ENCODE data around the gene ABCB8. TPM values are rescaled to one million over a fixed set of nuclear protein-coding genes. Genes with fewer than 3 reads are reported as not detected.

Gene ABCB8
- total and polyA plus RNA-seq, 2 experiments from 2014 or later: 29.6 to 31.6 TPM

- H3K27ac ChIP-seq: no peak overlapping the region
- H3F3A ChIP-seq (ENCODE audit: insufficient read depth): no peaks in the 10 kb centered on the region
- no peaks in the 10 kb centered on the region for H3K9me3 ChIP-seq (ENCODE audit: low read depth)
- WGBS, 2 experiments (ENCODE audit: low coverage in 1 of 2, low lambda C conversion rate in 2 of 2, missing lambda C conversion rate in 2 of 2): 83 to 84% methylated on average over 7 of the region's 7 CpGs
- H2AFZ ChIP-seq: no peak overlapping the region
- H4K20me1 ChIP-seq (ENCODE audit: insufficient read depth): no peaks in the 10 kb centered on the region
- H3K4me3 ChIP-seq: no peak overlapping the region
- no peaks in the 10 kb centered on the region for H3K4me1 ChIP-seq (ENCODE audit: insufficient read depth)
- no peaks in the 10 kb centered on the region for H3K79me2 ChIP-seq (ENCODE audit: insufficient read depth)
- no peak overlapping the region for H3K4me2 ChIP-seq (ENCODE audit: unreplicated experiment)
- in situ Hi-C loops (cut with MboI): no loop called here
- no peak overlapping the region for H3K9ac ChIP-seq
- no peaks in the 10 kb centered on the region for H3K9me2 ChIP-seq (ENCODE audit: insufficient read depth)
- no peak for TF ChIP-seq EZH2 (IDR thresholded peaks at IDR 0.05; ENCODE audit: insufficient read depth, poor library complexity, severe bottlenecking)
- TF ChIP-seq EZH2phosphoT487 (IDR thresholded peaks at IDR 0.05; ENCODE audit: insufficient read depth, low read depth): no peak
- DNase-seq: no peak
- H3K27me3 ChIP-seq (replicated peaks; ENCODE audit: insufficient read depth): no peaks in the 10 kb centered on the region; the same call in 1 of the 2 replicates
- no peaks in the 10 kb centered on the region for H3K36me3 ChIP-seq (ENCODE audit: low read depth)
Observed at GRCh38 chr7:151007469-151007898, 20.8 kb upstream of the ABCB8 start.

GRCh38 chr7:151008143-151008510, 20.1 kb upstream of the ABCB8 start:
- no peaks in the 10 kb centered on the region for H3K9me3 ChIP-seq (ENCODE audit: low read depth)
- H3K27me3 ChIP-seq (replicated peaks; ENCODE audit: insufficient read depth): no peaks in the 10 kb centered on the region; the same call in 1 of the 2 replicates
- no peaks in the 10 kb centered on the region for H3K36me3 ChIP-seq (ENCODE audit: low read depth)
- peak overlapping the region; percentile 65 for H2AFZ ChIP-seq
- no peaks in the 10 kb centered on the region for H3F3A ChIP-seq (ENCODE audit: insufficient read depth)
- no peaks in the 10 kb centered on the region for H3K4me1 ChIP-seq (ENCODE audit: insufficient read depth)
- TF ChIP-seq EZH2 (IDR thresholded peaks at IDR 0.05; ENCODE audit: insufficient read depth, poor library complexity, severe bottlenecking) (no peak), EZH2phosphoT487 (IDR thresholded peaks at IDR 0.05; ENCODE audit: insufficient read depth, low read depth) (no peak)
- no peaks in the 10 kb centered on the region for H4K20me1 ChIP-seq (ENCODE audit: insufficient read depth)
- no peak for DNase-seq
- 53 to 55% methylated on average over 7 to 11 of the region's 11 CpGs for WGBS, 2 experiments (ENCODE audit: low coverage in 1 of 2, low lambda C conversion rate in 2 of 2, missing lambda C conversion rate in 2 of 2)
- no peak overlapping the region for H3K9ac ChIP-seq
- H3K9me2 ChIP-seq (ENCODE audit: insufficient read depth): no peaks in the 10 kb centered on the region
- no peaks in the 10 kb centered on the region for H3K79me2 ChIP-seq (ENCODE audit: insufficient read depth)
- H3K4me3 ChIP-seq: no peak overlapping the region
- in situ Hi-C loops (cut with MboI): no loop called here
- no peak overlapping the region for H3K27ac ChIP-seq
- H3K4me2 ChIP-seq (ENCODE audit: unreplicated experiment): no peak overlapping the region

- no peak for TF ChIP-seq EZH2 (IDR thresholded peaks at IDR 0.05; ENCODE audit: insufficient read depth, poor library complexity, severe bottlenecking)
- TF ChIP-seq EZH2phosphoT487 (IDR thresholded peaks at IDR 0.05; ENCODE audit: insufficient read depth, low read depth): no peak
- 8 to 19% methylated on average over 34 to 40 of the region's 40 CpGs for WGBS, 2 experiments (ENCODE audit: low coverage in 1 of 2, low lambda C conversion rate in 2 of 2, missing lambda C conversion rate in 2 of 2)
- H3K9me3 ChIP-seq (ENCODE audit: low read depth): no peaks in the 10 kb centered on the region
- 0 out of 2 replicates have a peak overlapping the region, but pooled peaks have one; percentile 35 for H3K9ac ChIP-seq
- no peaks in the 10 kb centered on the region for H3F3A ChIP-seq (ENCODE audit: insufficient read depth)
- no peak overlapping the region for H3K27ac ChIP-seq
- H3K4me3 ChIP-seq: 0 out of 2 replicates have a peak overlapping the region, but pooled peaks have one; percentile 33
- H3K4me2 ChIP-seq (ENCODE audit: unreplicated experiment): peak overlapping the region; percentile 13
- in situ Hi-C loops (cut with MboI): no loop called here
- no peaks in the 10 kb centered on the region for H3K9me2 ChIP-seq (ENCODE audit: insufficient read depth)
- H3K27me3 ChIP-seq (replicated peaks; ENCODE audit: insufficient read depth): no peaks in the 10 kb centered on the region; the same call in 1 of the 2 replicates
- no peaks in the 10 kb centered on the region for H3K79me2 ChIP-seq (ENCODE audit: insufficient read depth)
- H3K4me1 ChIP-seq (ENCODE audit: insufficient read depth): no peaks in the 10 kb centered on the region
- H2AFZ ChIP-seq: peak overlapping the region; percentile 65
- H4K20me1 ChIP-seq (ENCODE audit: insufficient read depth): no peaks in the 10 kb centered on the region
- H3K36me3 ChIP-seq (ENCODE audit: low read depth): no peaks in the 10 kb centered on the region
- peak; percentile 69 for DNase-seq
Observed at GRCh38 chr7:151008511-151009323, 19.5 kb upstream of the ABCB8 start.

- TF ChIP-seq EZH2 (IDR thresholded peaks at IDR 0.05; ENCODE audit: insufficient read depth, poor library complexity, severe bottlenecking) (no peak), EZH2phosphoT487 (IDR thresholded peaks at IDR 0.05; ENCODE audit: insufficient read depth, low read depth) (no peak)
- Histone ChIP-seq H4K20me1 (ENCODE audit: insufficient read depth) (no peaks in the 10 kb centered on the region), H3K4me2 (ENCODE audit: unreplicated experiment) (no peak overlapping the region), H3K27ac (no peak overlapping the region), H3K4me3 (no peak overlapping the region), H2AFZ (no peak overlapping the region), H3F3A (ENCODE audit: insufficient read depth) (no peaks in the 10 kb centered on the region), H3K4me1 (ENCODE audit: insufficient read depth) (no peaks in the 10 kb centered on the region), H3K79me2 (ENCODE audit: insufficient read depth) (no peaks in the 10 kb centered on the region), H3K9me2 (ENCODE audit: insufficient read depth) (no peaks in the 10 kb centered on the region), H3K27me3 (replicated peaks; ENCODE audit: insufficient read depth) (no peaks in the 10 kb centered on the region; the same call in 1 of the 2 replicates), H3K9me3 (ENCODE audit: low read depth) (no peaks in the 10 kb centered on the region), H3K36me3 (ENCODE audit: low read depth) (no peaks in the 10 kb centered on the region), H3K9ac (no peak overlapping the region)
- 53 to 56% methylated on average over 18 to 22 of the region's 22 CpGs for WGBS, 2 experiments (ENCODE audit: low coverage in 1 of 2, low lambda C conversion rate in 2 of 2, missing lambda C conversion rate in 2 of 2)
- no peak for DNase-seq
- in situ Hi-C loops (cut with MboI): no loop called here
Observed at GRCh38 chr7:151009327-151010036, 18.8 kb upstream of the ABCB8 start.
